Measurements from ENCODE around the gene HDDC3. TPM values are rescaled to one million over a fixed set of nuclear protein-coding genes. Genes with fewer than 3 reads are reported as not detected.

Gene HDDC3
- polyA plus RNA-seq, 3 donors, result 11.6 to 19.7 (median 14.8) TPM

DNA sequence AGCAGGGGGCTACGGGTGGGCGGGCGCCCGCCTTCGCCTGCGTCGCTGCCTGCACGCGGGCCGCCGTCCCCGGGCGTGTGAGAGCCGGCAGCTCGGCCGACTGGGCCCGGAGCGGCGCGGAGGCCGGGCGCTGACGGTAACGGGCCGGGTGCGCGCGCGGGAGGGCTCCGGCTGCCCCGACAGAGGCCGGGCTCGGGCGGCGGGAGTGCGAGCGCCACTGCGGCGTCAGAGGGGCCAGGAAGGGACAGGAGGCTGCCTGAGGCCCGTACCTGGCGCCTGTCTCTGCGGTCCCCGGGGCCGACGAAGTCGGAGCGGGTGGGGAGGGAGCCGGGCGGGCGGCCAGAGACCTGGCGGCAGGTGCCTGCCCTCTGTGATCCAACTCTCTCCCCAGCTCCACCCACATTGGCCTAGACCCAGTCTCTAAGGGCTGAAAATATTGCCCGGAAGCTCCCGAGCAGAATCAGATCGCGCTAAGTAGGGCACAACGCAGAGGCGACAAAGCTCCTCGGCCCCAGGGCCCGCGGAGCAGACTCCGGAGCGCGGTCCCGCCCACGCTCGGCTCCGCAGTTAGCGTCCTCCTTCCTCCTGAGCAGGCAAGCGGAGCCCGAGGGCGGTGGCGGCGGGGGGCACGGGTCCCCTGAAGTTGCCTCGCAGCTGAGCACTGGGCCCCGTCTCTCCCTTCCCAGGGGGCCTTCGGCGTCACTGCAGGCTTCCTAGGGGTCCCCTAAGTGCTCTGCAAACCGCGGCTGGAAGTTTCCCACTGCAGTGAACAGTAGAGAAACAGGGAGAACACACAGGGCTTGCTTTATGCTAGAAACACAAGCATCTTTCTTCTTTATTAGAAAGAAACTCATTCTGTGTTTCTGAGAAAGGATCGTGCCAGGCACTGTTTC, 29.3 kb downstream of the HDDC3 start, which contains the start of gene MAN2A2:
MAN2A2 (plus strand) TSS at position 463 of the 893 bp plus-strand sequence. CDS start 906 bp downstream, outside the sequence.
- Histone ChIP-seq H3K9ac (ENCODE audit: insufficient read depth, low read length, poor library complexity, severe bottlenecking) (peak within 1 kb of the TSS; percentile 80), H3K79me2 (ENCODE audit: insufficient read depth, low read length) (peaks cover 20% of the 10 kb centered on the region), H4K20me1 (ENCODE audit: insufficient read depth, low read length) (peaks cover 38% of the 10 kb centered on the region), H3K4me1 (ENCODE audit: control insufficient read depth in 1 of 2, insufficient read depth in 2 of 2, low read length in 2 of 2) (peaks cover 16 to 23% of the 10 kb centered on the region in 2 donors), H3K4me3 (replicated peaks in 1 of 3; ENCODE audit: low read depth in 2 of 3, low read length in 3 of 3) (peak within 1 kb of the TSS; percentile 55 to 89 (median 79)), H2AFZ (ENCODE audit: insufficient read depth, low read depth, low read length, poor library complexity, severe bottlenecking) (peak within 1 kb of the TSS; percentile 86), H3K9me3 (replicated peaks in 1 of 2; ENCODE audit: control insufficient read depth in 1 of 2, insufficient read depth in 1 of 2, low read length in 2 of 2) (no peaks in the 10 kb centered on the region), H3K4me2 (replicated peaks; ENCODE audit: extremely low read depth, low read length, poor library complexity, severe bottlenecking) (peak within 1 kb of the TSS; percentile 88), H3K27me3 (ENCODE audit: control insufficient read depth in 2 of 2, insufficient read depth in 2 of 2, low read length in 2 of 2) (no peaks in the 10 kb centered on the region), H3K27ac (ENCODE audit: low read depth in 1 of 2, low read length in 2 of 2) (peak within 1 kb of the TSS; percentile 80 to 84), H3K36me3 (replicated peaks in 1 of 2; ENCODE audit: control insufficient read depth in 1 of 2, insufficient read depth in 2 of 2, low read length in 2 of 2) (peaks cover 34 to 35% of the 10 kb centered on the region in 2 donors)
- H3K9me3 Mint-ChIP-seq, result no peaks in the 10 kb centered on the region
- intact Hi-C loops (cut with micrococcal nuclease), result loop anchor here in 1 of 2 donors (2.0 kb wide), 1 partner anchor 32 kb away; the partner anchor contains the start of gene UNC45A
- H3K36me3 Mint-ChIP-seq, result peaks cover 34 to 37% of the 10 kb centered on the region in 2 donors
- peak within 1 kb of the TSS; percentile 78 to 90 (median 88) for H3K27ac Mint-ChIP-seq
- TF ChIP-seq, protein P1, sequence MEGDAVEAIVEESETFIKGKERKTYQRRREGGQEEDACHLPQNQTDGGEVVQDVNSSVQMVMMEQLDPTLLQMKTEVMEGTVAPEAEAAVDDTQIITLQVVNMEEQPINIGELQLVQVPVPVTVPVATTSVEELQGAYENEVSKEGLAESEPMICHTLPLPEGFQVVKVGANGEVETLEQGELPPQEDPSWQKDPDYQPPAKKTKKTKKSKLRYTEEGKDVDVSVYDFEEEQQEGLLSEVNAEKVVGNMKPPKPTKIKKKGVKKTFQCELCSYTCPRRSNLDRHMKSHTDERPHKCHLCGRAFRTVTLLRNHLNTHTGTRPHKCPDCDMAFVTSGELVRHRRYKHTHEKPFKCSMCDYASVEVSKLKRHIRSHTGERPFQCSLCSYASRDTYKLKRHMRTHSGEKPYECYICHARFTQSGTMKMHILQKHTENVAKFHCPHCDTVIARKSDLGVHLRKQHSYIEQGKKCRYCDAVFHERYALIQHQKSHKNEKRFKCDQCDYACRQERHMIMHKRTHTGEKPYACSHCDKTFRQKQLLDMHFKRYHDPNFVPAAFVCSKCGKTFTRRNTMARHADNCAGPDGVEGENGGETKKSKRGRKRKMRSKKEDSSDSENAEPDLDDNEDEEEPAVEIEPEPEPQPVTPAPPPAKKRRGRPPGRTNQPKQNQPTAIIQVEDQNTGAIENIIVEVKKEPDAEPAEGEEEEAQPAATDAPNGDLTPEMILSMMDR (IDR thresholded peaks at IDR 0.05), result no peak
- WGBS (ENCODE audit: insufficient coverage), result under 1% methylated on average over 79 of the region's 81 CpGs
- H3K27me3 Mint-ChIP-seq (ENCODE audit: low read depth in 3 of 3), result peaks cover 0 to 7% (median 7%) of the 10 kb centered on the region in 3 donors
- H3K4me1 Mint-ChIP-seq, result peaks cover 25% of the 10 kb centered on the region
- peak within 1 kb of the TSS; percentile 83 to 87 for H3K4me3 Mint-ChIP-seq
- peak; percentile 47 to 49 (median 47) for DNase-seq

DNA sequence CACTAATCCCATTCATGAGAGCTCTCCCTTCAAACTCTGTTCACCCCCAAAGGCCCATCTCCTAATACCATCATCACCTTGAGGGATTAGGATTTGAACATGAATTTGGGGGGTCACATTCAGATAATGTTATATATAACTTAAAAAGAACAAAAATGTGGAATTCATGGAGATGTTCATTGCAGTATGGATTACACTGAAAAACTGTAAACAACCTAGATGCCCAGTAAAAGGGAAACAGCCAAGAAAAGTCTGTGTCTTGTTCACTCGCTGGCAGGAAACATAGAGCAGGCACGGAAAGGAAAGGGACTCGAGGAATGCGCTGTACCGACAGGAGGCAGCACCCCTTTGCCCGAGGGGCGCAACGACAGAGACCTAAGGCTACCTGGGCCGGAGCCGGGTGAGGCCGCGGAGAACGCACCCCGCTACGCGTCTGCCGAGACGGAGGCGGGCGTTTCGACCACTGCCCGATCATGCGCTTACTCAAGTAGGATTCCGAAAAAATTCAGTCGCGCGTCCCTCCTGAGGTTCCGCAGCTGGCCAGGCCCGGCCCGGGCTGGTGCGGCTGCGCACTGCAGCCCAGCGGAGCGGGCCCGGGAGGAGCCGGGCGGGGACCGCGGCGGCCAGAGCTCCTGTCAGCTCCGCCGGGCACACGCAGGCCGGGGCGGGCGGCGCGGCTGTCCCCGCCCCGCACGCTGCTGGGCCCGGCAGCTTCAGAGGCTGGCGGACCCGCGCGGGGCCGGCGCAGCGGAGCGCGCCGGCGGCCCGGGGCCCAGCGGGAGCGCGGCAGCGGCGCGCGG, 30.1 kb downstream of the HDDC3 start:
- under 1% methylated on average over 71 of the region's 71 CpGs for WGBS (ENCODE audit: insufficient coverage)
- peaks cover 20% of the 10 kb centered on the region for H3K79me2 ChIP-seq (ENCODE audit: insufficient read depth, low read length)
- peak overlapping the region; percentile 63 for H3K9ac ChIP-seq (ENCODE audit: insufficient read depth, low read length, poor library complexity, severe bottlenecking)
- DNase-seq, result peak; percentile 64 to 74 (median 73)
- peak overlapping the region; percentile 77 to 80 for H3K27ac ChIP-seq (ENCODE audit: low read depth in 1 of 2, low read length in 2 of 2)
- H3K4me2 ChIP-seq (replicated peaks; ENCODE audit: extremely low read depth, low read length, poor library complexity, severe bottlenecking), result peak overlapping the region; percentile 79
- H3K4me1 Mint-ChIP-seq, result peaks cover 30% of the 10 kb centered on the region
- no peaks in the 10 kb centered on the region for H3K27me3 ChIP-seq (ENCODE audit: control insufficient read depth in 2 of 2, insufficient read depth in 2 of 2, low read length in 2 of 2)
- peak overlapping the region; percentile 54 to 81 (median 66) for H3K4me3 ChIP-seq (replicated peaks in 1 of 3; ENCODE audit: low read depth in 2 of 3, low read length in 3 of 3)
- H3K9me3 ChIP-seq (replicated peaks in 1 of 2; ENCODE audit: control insufficient read depth in 1 of 2, insufficient read depth in 1 of 2, low read length in 2 of 2), result no peaks in the 10 kb centered on the region
- H2AFZ ChIP-seq (ENCODE audit: insufficient read depth, low read depth, low read length, poor library complexity, severe bottlenecking), result peak overlapping the region; percentile 77
- peak overlapping the region; percentile 81 to 86 for H3K4me3 Mint-ChIP-seq
- H3K27me3 Mint-ChIP-seq (ENCODE audit: low read depth in 3 of 3), result peaks cover 0 to 9% (median 7%) of the 10 kb centered on the region in 3 donors
- H3K27ac Mint-ChIP-seq, result peak overlapping the region; percentile 78 to 90 (median 88)
- H3K9me3 Mint-ChIP-seq, result no peaks in the 10 kb centered on the region
- H3K4me1 ChIP-seq (ENCODE audit: control insufficient read depth in 1 of 2, insufficient read depth in 2 of 2, low read length in 2 of 2), result peaks cover 22 to 31% of the 10 kb centered on the region in 2 donors
- intact Hi-C loops (cut with micrococcal nuclease), result loop anchor here in 1 of 2 donors (2.0 kb wide), 1 partner anchor 33 kb away; the partner anchor contains the start of gene UNC45A
- peaks cover 45% of the 10 kb centered on the region for H4K20me1 ChIP-seq (ENCODE audit: insufficient read depth, low read length)
- TF ChIP-seq, protein P1 (IDR thresholded peaks at IDR 0.05), result peak; percentile 83
- H3K36me3 Mint-ChIP-seq, result peaks cover 25 to 31% of the 10 kb centered on the region in 2 donors
- peaks cover 26 to 27% of the 10 kb centered on the region in 2 donors for H3K36me3 ChIP-seq (replicated peaks in 1 of 2; ENCODE audit: control insufficient read depth in 1 of 2, insufficient read depth in 2 of 2, low read length in 2 of 2)
